Daoy (cell line): ENCODE measurements around the gene ASAP2. TPM values are rescaled to one million over a fixed set of nuclear protein-coding genes. Genes with fewer than 3 reads are reported as not detected.
"Not testable (repeated sequence)": the region's sequence is repeated elsewhere in the genome, so short reads cannot be mapped to it uniquely, and the experiment has no call there.

Experiments
- DNase-seq: peaks from one replicate; pipeline ENCODE4 v3.0.0-alpha.2; 2015; ENCODE audit warnings: low read depth
- total RNA-seq: library from RNA; depleted of rRNA; stranded (reverse); fragments of >200 nt; shearing (Covaris generic); gene quantifications from 2 replicates; pipeline ENCODE4 v1.2.3, GENCODE V29; 2014

Gene ASAP2
- total RNA-seq, 1 experiment from 2014 or later = 22.7 TPM

DNA sequence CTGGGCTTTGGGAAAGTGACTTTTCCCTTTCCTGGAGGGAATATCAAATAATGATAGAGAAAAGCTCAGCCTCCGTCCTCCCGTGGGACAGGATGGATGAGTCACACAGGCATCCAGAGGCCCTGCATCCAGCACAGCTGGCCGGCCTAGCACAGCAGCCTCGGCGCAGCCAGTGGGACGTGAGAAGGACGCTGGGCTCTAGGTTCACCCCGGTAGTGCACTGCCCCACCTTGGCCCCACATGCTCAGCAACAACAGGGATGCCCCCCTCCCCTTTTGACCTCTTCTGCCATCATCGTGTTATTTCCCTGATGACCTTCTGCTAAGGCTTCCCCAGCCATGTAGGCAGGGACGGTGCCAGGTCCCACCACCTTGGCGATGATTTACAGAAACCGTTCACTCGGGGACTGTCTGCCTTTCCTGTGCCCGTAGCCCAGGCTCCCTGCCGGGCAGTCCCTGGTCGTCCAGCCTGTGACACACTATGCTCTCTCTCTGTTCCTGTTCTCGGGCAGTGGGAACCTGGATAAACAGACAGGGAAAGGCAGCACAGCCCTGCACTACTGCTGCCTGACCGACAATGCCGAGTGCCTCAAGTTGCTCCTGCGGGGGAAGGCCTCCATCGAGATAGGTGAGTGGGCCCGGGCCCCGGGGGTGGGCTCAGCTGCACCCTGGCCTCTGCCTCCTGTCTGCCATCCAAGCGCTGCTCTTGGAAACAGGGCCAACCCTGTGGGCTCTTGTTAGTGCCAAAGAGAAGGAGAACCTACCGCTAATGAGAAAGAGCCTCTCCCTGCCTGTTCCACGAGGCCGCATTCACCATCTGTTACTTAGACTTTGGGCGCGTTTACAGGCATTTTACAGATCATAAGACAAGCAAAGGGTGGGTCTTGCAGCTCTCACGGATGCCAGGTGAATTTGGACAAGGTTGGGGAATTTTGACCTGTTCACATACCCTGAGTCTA, 172.1 kb downstream of the ASAP2 start:
- DNase-seq = peak; percentile 83

DNA sequence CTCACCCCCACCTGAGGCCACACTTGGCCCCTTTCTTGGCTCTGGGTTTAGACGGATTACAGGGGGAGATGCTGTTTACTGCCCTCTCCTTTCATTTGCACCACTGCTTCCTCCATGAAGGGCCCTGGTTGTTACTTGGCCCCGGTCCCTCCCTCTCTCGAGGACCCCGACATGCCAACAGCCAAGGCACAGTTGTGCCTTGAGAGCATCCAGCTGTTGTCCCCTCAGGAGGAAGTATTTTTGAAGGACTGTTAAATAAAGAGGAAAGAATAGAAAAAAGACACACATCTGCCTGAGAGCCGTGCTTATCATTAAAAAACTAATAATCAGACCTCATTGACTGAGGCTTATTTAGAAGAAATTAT, 172.8 kb downstream of the ASAP2 start:
- DNase-seq = no peak

GRCh38 chr2:9380702-9381628, 174.4 kb downstream of the ASAP2 start:
- peak; percentile 82 for DNase-seq

DNA sequence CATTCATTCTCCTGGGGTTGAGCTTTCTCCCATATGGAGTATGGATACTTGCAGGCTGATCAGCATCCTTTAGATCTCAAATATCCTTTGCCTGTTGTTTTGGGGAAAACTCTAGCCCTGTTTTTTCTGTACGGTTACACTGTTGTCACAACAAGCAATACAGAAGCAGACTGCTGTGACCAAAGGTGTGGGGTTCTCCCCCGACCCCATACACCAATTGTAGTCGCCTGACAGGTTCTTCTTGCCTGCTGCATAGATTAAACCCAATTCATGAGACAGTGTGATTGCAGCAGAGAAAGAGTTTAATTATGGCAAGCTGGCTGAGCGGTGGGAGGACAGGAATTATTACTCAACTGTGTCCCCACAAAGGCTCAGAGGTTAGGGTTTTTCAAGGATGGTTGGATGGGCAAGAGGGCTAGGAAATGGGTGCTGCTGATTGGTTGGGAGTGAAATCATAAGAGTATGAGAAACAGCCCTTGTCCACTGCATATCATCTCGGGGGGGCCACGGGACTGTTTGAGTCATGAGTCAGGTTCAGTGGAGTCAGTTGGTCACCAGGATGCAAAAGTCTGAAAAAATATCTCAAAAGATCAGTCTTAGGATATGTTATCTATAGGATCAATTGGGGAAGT, 176.1 kb downstream of the ASAP2 start:
- no peak for DNase-seq

- DNase-seq = no peak
Observed at GRCh38 chr2:9384521-9384920, 177.9 kb downstream of the ASAP2 start.

- DNase-seq = no peak
Observed at GRCh38 chr2:9385841-9386240, 179.2 kb downstream of the ASAP2 start.

DNA sequence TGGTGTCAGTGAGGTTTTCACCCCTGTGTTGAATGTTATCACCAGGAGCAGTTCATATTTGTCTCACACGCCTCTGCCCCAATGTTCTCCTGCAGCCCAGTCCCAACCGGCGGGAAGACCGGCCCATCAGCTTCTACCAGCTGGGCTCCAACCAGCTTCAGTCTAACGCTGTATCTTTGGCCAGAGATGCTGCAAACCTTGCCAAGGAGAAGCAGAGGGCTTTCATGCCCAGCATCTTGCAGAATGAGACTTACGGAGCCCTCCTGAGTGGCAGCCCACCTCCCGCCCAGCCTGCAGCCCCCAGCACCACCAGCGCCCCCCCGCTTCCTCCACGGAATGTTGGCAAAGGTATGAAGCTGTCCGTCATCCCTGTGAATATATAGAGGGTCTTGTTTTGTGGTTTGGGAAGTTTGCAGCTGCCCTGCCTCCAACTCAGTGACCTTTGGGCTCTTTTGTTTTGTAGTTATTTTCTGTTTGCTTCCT, 181.6 kb downstream of the ASAP2 start:
- DNase-seq = no peak

- DNase-seq = no peak
Observed at GRCh38 chr2:9388950-9389911, 182.6 kb downstream of the ASAP2 start.

GRCh38 chr2:9390151-9390850, 183.7 kb downstream of the ASAP2 start:
- no peak for DNase-seq

- DNase-seq = no peak
Observed at GRCh38 chr2:9390991-9391390, 184.4 kb downstream of the ASAP2 start.

GRCh38 chr2:9391961-9392720, 185.5 kb downstream of the ASAP2 start:
- DNase-seq = no peak

GRCh38 chr2:9392898-9393765, 186.5 kb downstream of the ASAP2 start:
- no peak for DNase-seq

GRCh38 chr2:9394816-9395215, 188.2 kb downstream of the ASAP2 start:
- no peak for DNase-seq

DNA sequence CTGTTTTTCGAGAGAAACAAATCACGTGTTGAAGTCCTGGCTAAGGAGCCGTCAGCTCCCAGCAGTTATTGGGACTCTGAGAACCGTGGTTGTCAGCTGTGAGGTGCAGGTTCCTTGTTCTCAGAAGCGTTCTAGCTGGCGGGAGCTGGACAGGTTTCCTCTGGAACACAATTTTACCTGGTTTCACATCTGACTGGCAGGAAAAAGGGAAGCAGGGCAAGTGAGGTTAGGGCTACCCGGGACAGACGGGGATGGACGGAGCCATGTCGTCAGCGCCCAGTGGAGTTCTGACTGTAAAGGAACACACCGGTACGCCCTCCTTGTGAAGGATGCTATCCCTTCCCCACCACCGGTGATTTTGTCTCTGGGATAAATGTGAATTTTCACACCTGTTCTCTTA, 190.6 kb downstream of the ASAP2 start:
- DNase-seq = no peak

GRCh38 chr2:9398251-9398650, 191.6 kb downstream of the ASAP2 start:
- not testable (repeated sequence) for DNase-seq

DNA sequence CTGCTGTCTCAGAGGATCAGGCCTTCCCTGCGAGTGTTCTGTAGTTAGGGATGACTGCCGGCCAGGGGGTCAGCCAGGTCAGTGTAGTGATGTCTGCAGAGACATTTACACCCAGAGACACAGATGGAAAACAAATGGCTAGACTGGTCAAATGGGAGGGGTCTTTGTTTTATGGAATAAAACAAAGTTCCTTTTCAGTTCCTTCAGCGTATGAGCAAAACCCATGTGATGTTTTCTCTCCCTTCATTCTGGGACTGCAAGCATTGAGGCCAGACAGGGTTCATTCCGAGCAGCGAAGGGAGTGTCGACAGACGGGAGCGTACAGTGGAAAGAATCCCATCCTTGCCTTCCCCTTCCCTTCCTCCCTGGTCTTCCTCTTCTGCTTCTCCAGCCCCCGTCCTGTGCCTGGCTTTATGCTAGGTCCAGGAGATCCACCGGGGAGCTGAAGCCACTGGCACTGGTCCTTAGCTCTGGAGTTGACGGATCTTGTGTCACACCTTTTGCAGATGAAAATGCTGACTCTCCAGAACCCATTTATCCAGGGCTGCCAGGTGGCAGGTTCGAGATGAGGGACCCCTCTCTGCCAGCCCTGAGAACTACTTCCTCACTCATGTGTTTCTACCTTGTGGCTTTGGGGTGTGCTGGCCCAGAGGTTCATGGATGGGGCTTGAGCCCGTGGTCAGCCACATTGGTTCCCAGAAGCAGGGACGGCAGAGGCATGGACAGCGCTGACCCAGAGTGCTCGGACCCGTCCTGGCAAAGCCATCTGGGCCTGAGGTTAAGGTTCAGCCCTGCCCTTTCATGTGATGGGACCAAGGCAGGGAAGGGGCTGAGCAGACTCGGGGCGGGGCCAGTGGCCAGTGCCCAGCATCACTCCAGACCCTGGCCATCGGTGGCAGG, 192.5 kb downstream of the ASAP2 start:
- no peak for DNase-seq
